HCT116 (cell line): ENCODE data around the gene NOC4L. TPM values are rescaled to one million over a fixed set of nuclear protein-coding genes. Genes with fewer than 3 reads are reported as not detected.

ENCODE experiments used
- ATAC-seq: fragments of 200-7000 bp; cut with Tn5 transposase; 2 replicates; pipeline ENCODE4 v1.9.1; 2020; ENCODE audit warnings: mild to moderate bottlenecking, moderate library complexity
- BruUV-seq: library from RNA; stranded (reverse); fragments of 400-500 nt; replicated peaks from 2 replicates; lab custom pipeline; 2021; lab: Mats Ljungman, UMichigan
- CTCF ChIA-PET: fragments of 300-600 bp; sonication (Branson Sonifier 250); formaldehyde crosslinking; loops from one replicate; lab custom pipeline; 2021; ENCODE audit warnings: antibody characterized with exemption; lab: Charles Lee
- POLR2A ChIA-PET: fragments of 300-600, 350-600 bp; sonication (Branson Sonifier 250); formaldehyde crosslinking; loops from one replicate; lab custom pipeline; 2021; ENCODE audit warnings: antibody characterized with exemption; lab: Charles Lee
- RAD21 ChIA-PET, 2 experiments: fragments of 300-600 bp; sonication (Branson Sonifier 250); formaldehyde crosslinking; loops; one replicate each; lab custom pipeline; 2023; ENCODE audit warnings: low total read pairs in 2 of 2; ENCODE audit not compliant: uncharacterized antibody in 2 of 2, unreplicated experiment in 2 of 2, low non-redundant PET in 1 of 2; lab: Charles Lee
- DNase-seq: peaks from one replicate; pipeline ENCODE4 v3.0.0-alpha.2; 2010; ENCODE audit warnings: low read depth, low spot score
- H2AFZ ChIP-seq: fragments of 200-600 bp; shearing (Covaris generic), sonication (generic); 2 replicates; pipeline ENCODE4 v1.6.1; 2017; ENCODE audit warnings: low read depth, mixed run types, mixed read lengths, antibody characterized with exemption, low read length; ENCODE audit not compliant: poor library complexity, severe bottlenecking
- H3K27ac ChIP-seq: 2 replicates; pipeline ENCODE4 v1.5.1; 2012; ENCODE audit warnings: low read depth, low read length
- H3K27me3 ChIP-seq: fragments of 200-600 bp; sonication (generic); 2 replicates; pipeline ENCODE4 v1.6.1; 2016; ENCODE audit warnings: mixed run types, low read length, mixed read lengths; ENCODE audit not compliant: insufficient read depth
- H3K36me3 ChIP-seq, 2 experiments: fragments of 200-500 bp in 1 of 2; fragments of 200-600 bp in 1 of 2; sonication (Bioruptor generic) in 1 of 2; sonication (generic) in 1 of 2; 2 replicates each; pipeline versions ENCODE4 v1.5.1 to v1.6.1; 2014 to 2016; ENCODE audit warnings: low read length in 2 of 2, inconsistent platforms in 1 of 2, mixed read lengths in 1 of 2, mixed run types in 1 of 2; ENCODE audit not compliant: insufficient read depth in 2 of 2, control insufficient read depth in 1 of 2
- H3K4me1 ChIP-seq, 2 experiments: fragments of 200-600 bp in 1 of 2; sonication (generic) in 1 of 2; 2 replicates each; pipeline versions ENCODE4 v1.5.1 to v1.6.1; 2012 to 2017; ENCODE audit warnings: low read length in 2 of 2, inconsistent platforms in 1 of 2, mild to moderate bottlenecking in 1 of 2, mixed read lengths in 1 of 2, mixed run types in 1 of 2, moderate library complexity in 1 of 2; ENCODE audit not compliant: insufficient read depth in 2 of 2, control insufficient read depth in 1 of 2
- H3K4me2 ChIP-seq: fragments of 200-600 bp; sonication (generic); 2 replicates; pipeline ENCODE4 v1.6.1; 2017; ENCODE audit warnings: mixed run types, low read length, mixed read lengths
- H3K4me3 ChIP-seq, 2 experiments: fragments of 200-600 bp in 1 of 2; sonication (generic) in 1 of 2; replicated peaks in 1 of 2; 2 replicates each; pipeline ENCODE4 v1.5.1; 2011 to 2016; ENCODE audit warnings: low read length in 2 of 2, control low read depth in 1 of 2, low read depth in 1 of 2, mild to moderate bottlenecking in 1 of 2, mixed read lengths in 1 of 2, mixed run types in 1 of 2
- H3K79me2 ChIP-seq: fragments of 200-600 bp; sonication (generic); 2 replicates; pipeline ENCODE4 v1.6.1; 2017; ENCODE audit warnings: mild to moderate bottlenecking, mixed run types, low read length, moderate library complexity, mixed read lengths; ENCODE audit not compliant: insufficient read depth
- H3K9ac ChIP-seq: fragments of 200-600 bp; sonication (generic); 2 replicates; pipeline ENCODE4 v1.6.1; 2016; ENCODE audit warnings: low read length, mixed read lengths
- H3K9me2 ChIP-seq: fragments of 200-600 bp; sonication (generic), shearing (Covaris generic); 2 replicates; pipeline ENCODE4 v1.6.1; 2017; ENCODE audit warnings: mixed run types, mild to moderate bottlenecking, moderate library complexity; ENCODE audit not compliant: insufficient read depth
- H3K9me3 ChIP-seq, 2 experiments: fragments of 200-500 bp in 1 of 2; fragments of 200-600 bp in 1 of 2; sonication (Bioruptor generic) in 1 of 2; sonication (generic) in 1 of 2; 2 replicates each; pipeline ENCODE4 v1.6.1; 2014 to 2017; ENCODE audit warnings: low read length in 2 of 2, mixed read lengths in 2 of 2, inconsistent platforms in 1 of 2, low read depth in 1 of 2, mild to moderate bottlenecking in 1 of 2, mixed run types in 1 of 2, moderate library complexity in 1 of 2; ENCODE audit not compliant: control insufficient read depth in 1 of 2, insufficient read depth in 1 of 2
- H4K20me1 ChIP-seq: fragments of 200-600 bp; sonication (generic), shearing (Covaris generic); 2 replicates; pipeline ENCODE4 v1.6.1; 2017; ENCODE audit warnings: mixed run types, mild to moderate bottlenecking, moderate library complexity; ENCODE audit not compliant: insufficient read depth
- POLR2AphosphoS5 ChIP-seq: IDR thresholded peaks from 2 replicates; pipeline ENCODE4 v1.6.1; 2011; ENCODE audit warnings: mild to moderate bottlenecking, low read depth, low read length, moderate library complexity
- SIN3A ChIP-seq: IDR thresholded peaks from 2 replicates; pipeline ENCODE4 v1.6.1; 2012; ENCODE audit warnings: low read depth
- YY1 ChIP-seq: IDR thresholded peaks from 2 replicates; pipeline ENCODE4 v1.6.1; 2011; ENCODE audit warnings: low read length, low read depth, moderate library complexity, mild to moderate bottlenecking; ENCODE audit not compliant: insufficient replicate concordance; ENCODE audit errors: extremely low read depth
- ZFX ChIP-seq: fragments of 450-650 bp; IDR thresholded peaks from 2 replicates; pipeline ENCODE4 v1.6.1; 2017
- ZNF274 ChIP-seq: fragments of 200-500 bp; sonication (Bioruptor generic); IDR thresholded peaks from 2 replicates; pipeline ENCODE4 v1.6.1; 2014; ENCODE audit warnings: mild to moderate bottlenecking, low read depth, low read length, inconsistent platforms
- intact Hi-C: fragments of 100-400 bp; cut with micrococcal nuclease; formaldehyde crosslinking; loops from 2 replicates; pipeline ENCODE4 v1.10.0; 2022
- total RNA-seq: library from RNA; stranded (reverse); gene quantifications from one replicate; pipeline ENCODE4 v1.2.1, GENCODE V29; 2021; ENCODE audit not compliant: unreplicated experiment
- TF ChIP-seq, protein P1 (sequence below): IDR thresholded peaks from 2 replicates; pipeline ENCODE4 v1.6.1; 2012
- TF ChIP-seq, protein P2 (sequence below): IDR thresholded peaks from 2 replicates; pipeline ENCODE4 v1.6.1; 2012; ENCODE audit warnings: low read depth

Gene NOC4L
- total RNA-seq, 1 experiment from 2014 or later, result 47.6 TPM

DNA sequence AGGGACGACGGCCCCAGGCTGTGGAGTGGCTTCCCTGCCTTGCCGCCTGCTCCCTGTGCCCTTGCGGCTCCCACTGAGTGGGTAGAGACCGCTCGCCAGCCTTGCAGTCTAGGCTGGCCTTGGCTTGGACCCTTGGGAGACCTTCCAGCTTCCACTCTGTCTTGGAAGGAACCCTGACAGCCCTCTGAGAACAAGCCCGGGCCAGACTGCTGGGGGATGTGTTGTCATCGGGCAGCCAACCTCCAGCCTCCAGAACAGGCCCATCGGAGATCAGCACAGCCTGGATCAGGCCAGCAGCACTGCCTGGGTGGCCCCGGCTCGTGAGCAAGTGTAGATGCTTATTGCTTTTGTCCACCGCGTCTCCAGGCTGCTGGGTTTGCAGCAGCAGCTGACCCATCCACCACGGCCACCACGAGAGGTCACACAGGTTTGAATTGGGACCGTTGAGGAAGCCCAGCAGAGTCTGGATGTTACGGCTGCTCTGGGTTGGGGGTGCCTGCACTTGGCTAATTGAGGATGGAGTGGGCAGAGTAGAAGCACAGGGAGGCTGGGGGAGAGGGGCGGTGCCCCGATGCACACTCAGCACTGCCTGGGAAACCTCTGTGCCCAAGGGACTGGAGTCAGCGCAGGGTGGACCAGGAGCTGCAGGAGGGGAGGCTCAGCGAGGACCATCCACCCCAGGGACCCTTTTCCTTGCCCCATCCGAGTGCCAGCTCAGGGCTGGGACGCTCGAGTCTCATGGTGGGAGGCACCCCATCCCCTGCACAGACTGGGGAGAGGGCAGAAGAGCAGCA is 55.5 kb downstream of the NOC4L start:
- H3K27me3 ChIP-seq, result no peaks in the 10 kb centered on the region
- ATAC-seq, result no peak
- H3K27ac ChIP-seq, result no peak overlapping the region
- no peaks in the 10 kb centered on the region for H3K9me3 ChIP-seq
- H3K36me3 ChIP-seq, result no peaks in the 10 kb centered on the region
- POLR2A ChIA-PET, result no interaction called here
- no peaks in the 10 kb centered on the region for H4K20me1 ChIP-seq
- RAD21 ChIA-PET, result no interaction called here
- no peaks in the 10 kb centered on the region for H3K9me2 ChIP-seq
- no peak for DNase-seq
- H2AFZ ChIP-seq, result no peak overlapping the region
- CTCF ChIA-PET, result no interaction called here
- H3K9ac ChIP-seq, result no peak overlapping the region
- H3K4me2 ChIP-seq, result no peak overlapping the region
- H3K79me2 ChIP-seq, result no peaks in the 10 kb centered on the region
- intact Hi-C loops, result no loop called here
- no peaks in the 10 kb centered on the region for H3K4me1 ChIP-seq
- no peak overlapping the region for H3K4me3 ChIP-seq
- BruUV-seq, result no TSS peak
- TF ChIP-seq YY1 (no peak), SIN3A (no peak), ZFX (no peak), ZNF274 (no peak), POLR2AphosphoS5 (no peak)
- TF ChIP-seq, protein P1, sequence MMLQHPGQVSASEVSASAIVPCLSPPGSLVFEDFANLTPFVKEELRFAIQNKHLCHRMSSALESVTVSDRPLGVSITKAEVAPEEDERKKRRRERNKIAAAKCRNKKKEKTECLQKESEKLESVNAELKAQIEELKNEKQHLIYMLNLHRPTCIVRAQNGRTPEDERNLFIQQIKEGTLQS, result no peak
- TF ChIP-seq, protein P2, sequence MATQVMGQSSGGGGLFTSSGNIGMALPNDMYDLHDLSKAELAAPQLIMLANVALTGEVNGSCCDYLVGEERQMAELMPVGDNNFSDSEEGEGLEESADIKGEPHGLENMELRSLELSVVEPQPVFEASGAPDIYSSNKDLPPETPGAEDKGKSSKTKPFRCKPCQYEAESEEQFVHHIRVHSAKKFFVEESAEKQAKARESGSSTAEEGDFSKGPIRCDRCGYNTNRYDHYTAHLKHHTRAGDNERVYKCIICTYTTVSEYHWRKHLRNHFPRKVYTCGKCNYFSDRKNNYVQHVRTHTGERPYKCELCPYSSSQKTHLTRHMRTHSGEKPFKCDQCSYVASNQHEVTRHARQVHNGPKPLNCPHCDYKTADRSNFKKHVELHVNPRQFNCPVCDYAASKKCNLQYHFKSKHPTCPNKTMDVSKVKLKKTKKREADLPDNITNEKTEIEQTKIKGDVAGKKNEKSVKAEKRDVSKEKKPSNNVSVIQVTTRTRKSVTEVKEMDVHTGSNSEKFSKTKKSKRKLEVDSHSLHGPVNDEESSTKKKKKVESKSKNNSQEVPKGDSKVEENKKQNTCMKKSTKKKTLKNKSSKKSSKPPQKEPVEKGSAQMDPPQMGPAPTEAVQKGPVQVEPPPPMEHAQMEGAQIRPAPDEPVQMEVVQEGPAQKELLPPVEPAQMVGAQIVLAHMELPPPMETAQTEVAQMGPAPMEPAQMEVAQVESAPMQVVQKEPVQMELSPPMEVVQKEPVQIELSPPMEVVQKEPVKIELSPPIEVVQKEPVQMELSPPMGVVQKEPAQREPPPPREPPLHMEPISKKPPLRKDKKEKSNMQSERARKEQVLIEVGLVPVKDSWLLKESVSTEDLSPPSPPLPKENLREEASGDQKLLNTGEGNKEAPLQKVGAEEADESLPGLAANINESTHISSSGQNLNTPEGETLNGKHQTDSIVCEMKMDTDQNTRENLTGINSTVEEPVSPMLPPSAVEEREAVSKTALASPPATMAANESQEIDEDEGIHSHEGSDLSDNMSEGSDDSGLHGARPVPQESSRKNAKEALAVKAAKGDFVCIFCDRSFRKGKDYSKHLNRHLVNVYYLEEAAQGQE, result no peak
